NCI-H2171 (cell line): Measurements from ENCODE around the gene CXorf66.
A peak's percentile ranks its signal among the peaks of the same experiment; 100 is the strongest.
"Not testable (repeated sequence)": the region's sequence is repeated elsewhere in the genome, so short reads cannot be mapped to it uniquely, and the experiment has no call there.

ENCODE experiments used
- DNase-seq: peaks from one replicate; lab custom pipeline; 2025; lab: John Stamatoyannopoulos, UW

The CXorf66 gene

DNA sequence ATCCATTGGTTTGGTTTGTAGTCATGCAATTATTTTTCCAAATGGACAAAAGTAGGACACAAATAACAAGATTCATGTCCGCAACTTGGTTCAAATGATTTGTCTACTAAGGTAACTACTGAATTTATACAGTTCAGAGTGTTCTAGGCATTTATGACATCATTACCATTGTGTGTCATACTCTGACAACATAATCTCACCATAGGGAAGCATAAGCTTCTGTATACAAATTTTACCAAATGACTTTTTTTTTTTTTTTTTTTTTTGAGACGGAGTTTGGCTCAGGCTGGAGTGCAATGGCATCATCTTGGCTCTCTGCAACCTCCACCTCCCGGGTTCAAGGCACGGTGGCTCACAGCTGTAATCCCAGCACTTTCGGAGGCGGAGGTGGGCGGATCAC lies at the start of gene CXorf66:
CXorf66 (minus strand) TSS at position 101 of the 400 bp plus-strand sequence; CDS start at position 76, 25 bp downstream.
- no peak for DNase-seq

GRCh38 chrX:139982856-139983255 lies 17.5 kb upstream of the CXorf66 start:
- no peak for DNase-seq

- DNase-seq, result no peak
Measured at GRCh38 chrX:139974471-139974870, 9.2 kb upstream of the CXorf66 start.

GRCh38 chrX:139972629-139973624 lies 7.6 kb upstream of the CXorf66 start:
- DNase-seq, result no peak

GRCh38 chrX:139972113-139972512 lies 6.8 kb upstream of the CXorf66 start:
- no peak for DNase-seq

DNA sequence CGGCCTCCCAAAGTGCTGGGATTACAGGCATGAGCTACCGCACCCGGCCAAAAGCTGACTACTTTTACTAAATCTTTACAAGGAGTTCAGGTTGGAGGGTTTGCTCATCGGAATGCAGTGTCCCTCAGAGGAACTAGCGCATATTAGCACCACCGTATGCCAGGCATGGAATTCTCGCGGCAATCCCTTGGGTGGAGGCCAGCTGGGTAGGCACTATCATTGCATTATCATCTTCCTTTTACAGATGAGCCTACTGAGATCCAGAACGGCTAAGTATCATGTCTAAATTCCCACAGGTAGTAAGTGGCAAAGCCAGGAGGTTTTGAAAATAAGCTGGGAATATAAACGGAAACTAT lies 6.1 kb upstream of the CXorf66 start:
- DNase-seq, result no peak

DNA sequence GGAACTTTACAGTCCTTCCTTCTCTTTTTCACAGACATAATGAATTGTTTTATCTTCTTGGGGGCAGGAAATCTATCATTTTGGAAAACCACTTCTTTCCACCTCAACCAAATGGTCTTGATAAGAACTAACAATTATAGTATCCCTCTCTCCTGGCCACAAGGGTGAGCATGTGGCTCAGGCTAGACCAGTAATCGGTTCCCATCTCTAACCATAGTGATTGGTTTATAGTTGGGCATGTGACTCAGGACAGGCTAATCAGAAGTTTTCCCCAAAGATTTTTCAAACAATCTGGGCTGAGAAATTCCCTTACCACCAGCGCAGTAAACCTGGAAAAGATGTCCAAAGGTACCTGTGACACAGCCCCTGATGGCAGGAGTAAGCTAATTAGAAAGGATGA lies 4.0 kb upstream of the CXorf66 start:
- no peak for DNase-seq

GRCh38 chrX:139967750-139968149 lies 2.4 kb upstream of the CXorf66 start:
- DNase-seq, result no peak

DNA sequence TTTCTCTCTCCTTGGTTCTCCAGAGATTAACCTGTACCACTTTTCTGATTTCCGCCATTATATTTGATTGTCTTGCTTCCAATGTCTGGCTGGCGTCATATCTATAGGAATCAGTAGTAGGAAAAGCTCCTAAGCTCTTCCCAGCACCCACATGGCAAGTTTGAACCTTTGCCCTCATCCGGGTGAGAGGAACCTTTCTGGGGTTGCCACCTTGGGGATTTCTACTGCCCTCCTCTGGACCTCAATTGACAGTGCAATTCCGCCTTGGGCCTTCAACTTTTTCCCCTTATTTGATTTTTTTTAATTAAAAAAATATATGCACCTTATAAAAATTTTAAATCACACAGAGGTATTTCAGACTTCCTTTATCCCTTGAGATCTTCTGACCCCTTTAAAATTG lies 2.0 kb upstream of the CXorf66 start:
- DNase-seq, result no peak

GRCh38 chrX:139966159-139966558 lies 838 bp upstream of the CXorf66 start:
- not testable (repeated sequence) for DNase-seq

DNA sequence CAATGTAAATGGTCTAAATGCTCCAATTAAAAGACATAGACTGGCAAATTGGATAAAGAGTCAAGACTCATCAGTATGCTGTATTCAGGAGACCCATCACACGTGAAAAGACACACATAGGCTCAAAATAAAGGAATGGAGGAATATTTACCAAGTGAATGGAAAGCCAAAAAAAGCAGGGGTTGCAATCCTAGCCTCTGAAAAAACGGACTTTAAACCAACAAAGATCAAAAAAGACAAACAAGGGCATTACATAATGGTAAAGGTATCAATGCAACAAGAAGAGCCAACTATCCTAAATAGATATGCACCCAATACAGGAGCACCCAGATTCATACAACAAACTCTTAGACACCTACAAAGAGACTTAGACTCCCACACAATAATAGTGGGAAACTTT lies 4.2 kb downstream of the CXorf66 start:
- not testable (repeated sequence) for DNase-seq

GRCh38 chrX:139949703-139950102 lies 15.6 kb downstream of the CXorf66 start:
- no peak for DNase-seq

GRCh38 chrX:139945075-139945474 lies 20.2 kb downstream of the CXorf66 start:
- no peak for DNase-seq

DNA sequence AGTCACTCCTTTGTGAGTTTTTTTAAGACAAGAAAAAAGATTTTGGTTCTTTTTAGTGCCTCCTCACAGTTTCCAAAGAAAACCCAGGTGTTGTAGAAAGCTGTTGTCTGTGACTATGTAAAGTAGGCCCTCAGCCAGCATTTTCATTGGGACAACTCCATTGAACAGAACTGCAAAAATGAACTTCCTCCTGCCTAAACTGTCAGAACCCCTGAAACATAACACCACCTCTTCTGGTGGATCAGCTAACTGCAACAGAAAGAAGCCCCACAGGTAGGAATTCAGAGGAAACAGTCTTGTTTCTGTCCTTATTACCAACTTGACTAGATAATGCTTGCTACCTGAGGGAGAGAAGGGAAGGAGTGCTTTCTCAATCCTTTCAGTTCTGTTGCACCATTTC lies 29.1 kb downstream of the CXorf66 start:
- DNase-seq, result no peak

DNA sequence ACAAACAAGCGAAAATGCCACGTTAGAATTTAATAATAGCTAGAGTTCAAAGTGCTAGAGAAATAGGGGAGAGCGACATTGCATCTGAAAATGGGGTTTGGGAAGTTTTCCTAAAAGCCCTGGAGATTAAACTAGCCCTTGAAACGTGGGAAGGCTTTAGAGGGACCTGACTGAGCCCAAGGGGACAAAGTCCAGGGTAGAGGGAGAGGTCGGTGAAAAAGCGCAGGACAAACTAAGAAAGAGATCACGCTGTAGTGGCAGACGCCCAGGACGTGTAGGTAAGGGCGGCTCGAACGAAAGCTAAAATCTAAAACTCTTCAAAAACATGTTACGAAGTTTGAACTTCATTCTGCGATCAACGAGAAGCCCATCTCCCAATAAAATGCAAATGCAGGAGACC lies 31.4 kb downstream of the CXorf66 start:
- no peak for DNase-seq

DNA sequence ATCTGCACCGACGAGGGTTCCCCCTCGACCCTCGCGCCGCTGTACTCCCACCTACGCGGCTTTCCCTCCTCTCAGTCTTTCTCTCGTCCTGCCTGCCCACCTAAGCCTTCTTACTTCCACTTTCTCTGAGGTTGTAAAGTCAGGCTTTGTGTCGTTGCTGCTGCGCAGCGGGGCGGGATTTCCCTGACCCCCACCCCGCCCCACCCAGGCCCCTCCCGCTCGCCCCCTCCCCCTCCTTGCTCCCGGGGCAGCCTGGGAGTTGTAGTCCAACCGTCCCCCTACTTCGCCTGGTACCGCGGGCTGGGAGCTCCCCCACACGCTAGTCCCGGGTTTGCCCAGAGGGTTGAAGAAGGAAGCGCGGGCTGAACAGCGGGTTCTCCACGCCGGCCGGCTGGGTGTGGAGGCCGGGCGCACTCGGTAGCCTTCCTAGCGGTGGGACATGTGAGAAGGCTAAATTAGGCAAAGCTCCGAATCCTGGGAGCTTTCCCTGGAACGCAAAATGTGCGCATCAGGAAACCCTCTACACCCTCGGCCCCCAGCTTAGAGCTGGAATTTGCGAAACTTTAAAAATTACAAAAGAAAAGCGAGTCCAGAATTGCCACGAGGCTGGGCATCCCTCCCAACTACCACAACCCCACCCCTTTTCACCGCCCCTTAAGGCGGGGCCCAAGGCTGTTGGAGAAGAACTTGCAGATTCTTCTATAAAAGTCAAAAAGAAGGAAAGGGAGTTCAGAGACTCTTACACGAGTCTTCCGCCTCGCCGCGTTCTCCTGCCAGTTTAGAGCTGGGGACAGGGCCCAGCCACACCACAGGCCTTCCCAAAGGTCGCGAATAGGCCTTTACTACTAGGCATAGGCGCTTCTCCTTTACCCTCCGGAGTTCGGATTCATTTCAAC lies 32.2 kb downstream of the CXorf66 start, which contains the start of gene ATP11C:
ATP11C (minus strand) TSS at position 153 of the 896 bp plus-strand sequence. CDS start 1,011 bp downstream, outside the sequence.
- DNase-seq, result peak; percentile 63

DNA sequence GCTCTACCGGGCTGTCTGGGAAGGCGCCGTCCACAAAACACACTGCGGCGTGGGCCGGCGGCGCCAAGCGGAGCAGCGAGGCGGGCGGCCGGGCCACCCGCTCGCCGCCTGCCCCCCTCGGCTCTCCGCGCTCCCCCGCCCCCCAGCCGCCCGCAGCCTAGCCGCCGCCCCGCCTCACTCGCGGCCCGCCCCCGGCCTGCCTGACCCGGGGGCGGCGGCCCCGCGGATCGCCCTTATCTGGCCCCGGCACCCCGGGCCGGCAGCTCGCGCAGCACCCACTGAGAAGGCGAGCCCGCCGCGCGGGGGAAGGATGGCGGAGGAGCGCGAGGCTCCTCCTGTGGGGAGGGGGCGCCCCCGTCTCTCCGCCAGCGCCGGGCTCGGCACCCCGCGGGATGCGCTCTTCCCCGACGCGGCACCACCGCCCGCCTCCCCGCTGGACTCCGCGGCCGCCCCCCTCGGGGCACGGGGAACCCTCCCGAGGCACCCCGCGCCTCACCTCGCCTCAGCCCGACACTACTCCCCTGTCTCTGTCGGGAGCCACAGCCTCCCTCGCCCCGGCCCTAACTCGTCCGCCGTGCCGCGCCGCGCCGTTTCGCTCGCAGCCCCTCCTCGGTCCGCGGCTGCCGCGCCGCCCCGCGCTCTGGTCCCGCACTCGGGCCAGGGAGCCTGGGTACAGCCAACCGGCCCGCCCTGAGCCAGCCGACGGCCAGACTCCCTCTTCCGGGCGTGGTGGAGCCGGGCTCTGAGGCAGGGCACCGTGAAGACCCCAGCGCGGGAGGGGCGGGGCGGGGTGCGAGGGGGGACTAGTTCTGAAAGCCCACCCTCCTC lies 33.0 kb downstream of the CXorf66 start:
- DNase-seq, result peak; percentile 23

GRCh38 chrX:139931646-139932072 lies 33.7 kb downstream of the CXorf66 start:
- no peak for DNase-seq

DNA sequence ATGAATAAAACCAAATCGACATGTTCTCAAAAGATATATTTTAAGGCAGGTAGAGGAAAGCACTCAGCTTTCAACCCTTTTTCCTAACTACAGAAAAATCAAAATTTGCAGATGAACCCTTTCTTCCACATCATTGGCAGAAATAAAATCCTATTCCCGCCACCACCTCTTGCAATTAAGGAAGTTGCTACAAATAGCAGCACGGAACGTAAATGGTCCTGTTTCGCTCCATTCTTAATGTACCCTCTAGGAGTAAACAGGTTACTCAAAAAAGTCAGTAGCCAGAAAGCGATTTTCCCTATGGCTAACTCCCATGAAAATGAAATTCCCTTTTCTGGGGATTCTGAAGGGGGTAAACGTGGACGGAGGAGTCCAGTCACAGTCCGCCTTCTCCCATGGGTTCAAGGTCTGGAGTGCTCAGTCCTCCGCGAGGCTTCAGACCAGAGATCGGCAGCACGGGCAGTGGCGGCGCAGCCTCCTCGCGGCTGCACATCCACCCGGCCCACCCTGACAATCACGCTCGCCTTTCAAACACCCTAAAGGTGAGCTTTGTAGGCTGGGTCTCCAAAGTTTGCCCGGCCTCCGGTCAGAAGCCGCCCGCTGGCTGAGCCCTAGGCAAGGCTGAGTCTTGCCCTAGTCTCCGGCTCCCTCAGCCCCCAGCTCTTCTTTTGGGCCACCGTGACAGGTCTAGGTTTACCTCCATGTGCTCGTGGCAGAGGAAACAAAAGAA lies 34.2 kb downstream of the CXorf66 start:
- DNase-seq, result no peak

DNA sequence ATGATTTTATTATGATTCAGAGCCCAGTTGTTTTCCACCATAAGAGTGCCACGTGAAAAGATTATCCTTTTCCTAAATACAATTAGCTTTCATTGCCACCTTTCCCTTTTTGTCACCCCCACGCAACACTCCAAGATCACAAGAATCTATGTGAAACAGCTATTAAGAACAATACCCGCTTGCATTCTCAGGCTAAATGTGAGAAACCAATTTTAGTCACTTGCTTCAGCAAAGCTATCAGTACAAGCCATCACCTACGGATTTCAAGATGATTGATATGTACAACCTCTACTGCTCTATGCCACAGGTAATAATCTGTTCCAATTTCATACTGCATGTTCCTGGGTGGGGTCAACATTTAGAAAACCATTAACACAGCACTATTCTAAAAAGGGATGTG lies 34.9 kb downstream of the CXorf66 start:
- DNase-seq, result no peak

- no peak for DNase-seq
Measured at GRCh38 chrX:139929876-139930275, 35.4 kb downstream of the CXorf66 start.
